Gastrocnemius medialis (tissue), 4 donors: Measurements from ENCODE around the gene OSBP2. TPM values are rescaled to one million over a fixed set of nuclear protein-coding genes. Genes with fewer than 3 reads are reported as not detected.

ENCODE experiments used
- ATAC-seq, 2 donors: fragments of 150-250 bp; one replicate each; pipeline ENCODE4 v1.9.1; 2016
- DNase-seq, 2 donors: peaks; one replicate each; pipeline ENCODE4 v3.0.0-alpha.2; 2019
- H3K27ac ChIP-seq, 4 donors: fragments of 200-600 bp; sonication (generic); 1 replicate in 1 of 4; 2 replicates in 3 of 4; pipeline ENCODE4 v1.5.1; 2016 to 2018; ENCODE audit warnings: mild to moderate bottlenecking in 2 of 4, moderate library complexity in 1 of 4
- H3K27me3 ChIP-seq, 3 donors: fragments of 200-600 bp; sonication (generic) in 2 of 3; 1 replicate in 1 of 3; 2 replicates in 2 of 3; pipeline versions ENCODE4 v1.5.1 to v1.6.0; 2016 to 2019; ENCODE audit warnings: mild to moderate bottlenecking in 1 of 3, moderate library complexity in 1 of 3
- H3K36me3 ChIP-seq, 2 donors: fragments of 200-600 bp; sonication (generic) in 1 of 2; one replicate each; pipeline ENCODE4 v1.5.1; 2017 to 2018
- H3K4me1 ChIP-seq, 2 donors: fragments of 200-600 bp; sonication (generic) in 1 of 2; one replicate each; pipeline ENCODE4 v1.5.1; 2016 to 2017; ENCODE audit warnings: mild to moderate bottlenecking in 2 of 2
- H3K4me3 ChIP-seq, 4 donors: fragments of 200-600 bp; sonication (generic) in 3 of 4; 1 replicate in 1 of 4; 2 replicates in 3 of 4; pipeline ENCODE4 v1.5.1; 2016 to 2019; ENCODE audit warnings: mild to moderate bottlenecking in 2 of 4
- H3K9me3 ChIP-seq, 3 donors: fragments of 200-600 bp; sonication (generic) in 2 of 3; 1 replicate in 1 of 3; 2 replicates in 2 of 3; pipeline ENCODE4 v1.5.1; 2016 to 2019
- POLR2A ChIP-seq, 2 donors: fragments of 450-650 bp; IDR thresholded peaks; one replicate each; pipeline ENCODE4 v1.6.1; 2017; ENCODE audit warnings: antibody characterized with exemption in 2 of 2, mild to moderate bottlenecking in 2 of 2, moderate library complexity in 2 of 2
- in situ Hi-C, 4 donors: fragments of 200-750 bp; cut with MboI; loops; one replicate each; pipeline versions ENCODE4 v1.15.0 to v1.8.0; 2017; ENCODE audit warnings: low sequenced_read_pairs in 4 of 4
- intact Hi-C: fragments of 100-400 bp; cut with DNase I; formaldehyde crosslinking; loops from one replicate; pipeline ENCODE4 v1.15.1; 2023; ENCODE audit warnings: low total_unique reads
- total RNA-seq, 4 donors: library from RNA; depleted of rRNA; stranded (reverse); fragments of >200 nt; gene quantifications; one replicate each; pipeline versions ENCODE4 v1.1.0 to v1.2.3, GENCODE V29; 2016
- TF ChIP-seq, protein P1 (sequence below), 5 experiments: fragments of 450-650 bp in 3 of 5; fragments of 200-600 bp in 2 of 5; sonication (generic) in 2 of 5; IDR thresholded peaks in 4 of 5; conservative IDR thresholded peaks in 1 of 5; 1 replicate in 4 of 5; 2 replicates in 1 of 5; pipeline ENCODE4 v1.5.1; 2016 to 2019; ENCODE audit warnings: antibody characterized with exemption in 5 of 5, mild to moderate bottlenecking in 3 of 5, moderate library complexity in 3 of 5

The OSBP2 gene
- total RNA-seq, 4 donors from 2014 or later = 2.8 to 4.3 (median 3.0) TPM

DNA sequence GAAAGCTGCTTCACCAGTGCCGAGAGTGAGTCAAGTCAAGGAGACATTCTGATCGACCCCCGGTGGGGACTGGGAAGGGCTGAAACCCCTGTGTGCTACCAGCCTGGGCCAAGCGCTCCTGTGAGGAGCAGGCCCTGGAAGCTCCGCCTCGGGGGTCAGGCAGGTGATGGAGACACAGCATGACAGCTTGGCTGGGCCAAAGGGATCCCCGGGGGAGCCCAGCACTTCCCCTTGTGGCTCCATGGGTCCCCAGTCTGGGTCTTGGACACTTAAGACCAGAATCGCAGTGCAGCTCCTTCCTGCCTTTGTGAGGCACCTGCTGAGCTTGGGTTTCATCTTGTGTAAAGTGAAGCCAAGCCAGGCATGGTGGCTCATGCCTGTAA lies 184.7 kb downstream of the OSBP2 start:
- TF ChIP-seq POLR2A (IDR thresholded peaks at IDR 0.05) = no peak
- TF ChIP-seq, protein P1, sequence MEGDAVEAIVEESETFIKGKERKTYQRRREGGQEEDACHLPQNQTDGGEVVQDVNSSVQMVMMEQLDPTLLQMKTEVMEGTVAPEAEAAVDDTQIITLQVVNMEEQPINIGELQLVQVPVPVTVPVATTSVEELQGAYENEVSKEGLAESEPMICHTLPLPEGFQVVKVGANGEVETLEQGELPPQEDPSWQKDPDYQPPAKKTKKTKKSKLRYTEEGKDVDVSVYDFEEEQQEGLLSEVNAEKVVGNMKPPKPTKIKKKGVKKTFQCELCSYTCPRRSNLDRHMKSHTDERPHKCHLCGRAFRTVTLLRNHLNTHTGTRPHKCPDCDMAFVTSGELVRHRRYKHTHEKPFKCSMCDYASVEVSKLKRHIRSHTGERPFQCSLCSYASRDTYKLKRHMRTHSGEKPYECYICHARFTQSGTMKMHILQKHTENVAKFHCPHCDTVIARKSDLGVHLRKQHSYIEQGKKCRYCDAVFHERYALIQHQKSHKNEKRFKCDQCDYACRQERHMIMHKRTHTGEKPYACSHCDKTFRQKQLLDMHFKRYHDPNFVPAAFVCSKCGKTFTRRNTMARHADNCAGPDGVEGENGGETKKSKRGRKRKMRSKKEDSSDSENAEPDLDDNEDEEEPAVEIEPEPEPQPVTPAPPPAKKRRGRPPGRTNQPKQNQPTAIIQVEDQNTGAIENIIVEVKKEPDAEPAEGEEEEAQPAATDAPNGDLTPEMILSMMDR (IDR thresholded peaks at IDR 0.05 in 4 of 5, conservative IDR thresholded peaks at IDR 0.05 in 1 of 5) = no peak
- no peaks in the 10 kb centered on the region for H3K36me3 ChIP-seq
- no peaks in the 10 kb centered on the region for H3K9me3 ChIP-seq
- peaks cover 15 to 17% of the 10 kb centered on the region in 2 donors for H3K4me1 ChIP-seq
- intact Hi-C loops (no loop called here), in situ Hi-C loops (no loop called here)
- no peaks in the 10 kb centered on the region for H3K27me3 ChIP-seq
- no peak overlapping the region for H3K27ac ChIP-seq
- DNase-seq (no peak), ATAC-seq (no peak)
- H3K4me3 ChIP-seq = no peak overlapping the region

DNA sequence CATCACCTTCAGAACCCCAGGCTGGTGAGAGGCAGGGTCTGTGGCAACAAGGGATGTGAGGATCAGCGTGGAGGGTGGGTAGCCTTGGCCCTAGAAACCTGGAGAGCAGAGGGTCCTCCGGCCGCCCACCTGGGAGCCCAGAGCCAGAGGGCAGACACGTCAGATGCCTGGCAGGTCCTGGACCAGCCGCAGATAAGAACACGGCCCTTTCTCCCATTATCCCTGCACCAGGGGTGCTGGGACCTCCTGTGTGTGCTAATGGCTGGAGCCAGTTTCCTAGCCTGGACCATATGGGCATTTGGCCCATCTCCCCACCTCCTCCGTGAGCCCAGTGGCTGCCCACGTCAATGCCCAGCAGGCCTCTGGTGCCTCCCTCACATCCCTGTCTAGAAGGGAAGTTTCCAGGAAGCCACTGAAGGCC lies 185.5 kb downstream of the OSBP2 start:
- Histone ChIP-seq H3K36me3 (no peaks in the 10 kb centered on the region), H3K27ac (no peak overlapping the region), H3K9me3 (no peaks in the 10 kb centered on the region), H3K4me3 (no peak overlapping the region), H3K27me3 (no peaks in the 10 kb centered on the region), H3K4me1 (peaks cover 15 to 17% of the 10 kb centered on the region in 2 donors)
- intact Hi-C loops = no loop called here
- ATAC-seq = no peak
- in situ Hi-C loops = no loop called here
- DNase-seq = no peak
- TF ChIP-seq, protein P1 (IDR thresholded peaks at IDR 0.05 in 4 of 5, conservative IDR thresholded peaks at IDR 0.05 in 1 of 5) = no peak
- no peak for TF ChIP-seq POLR2A (IDR thresholded peaks at IDR 0.05)

DNA sequence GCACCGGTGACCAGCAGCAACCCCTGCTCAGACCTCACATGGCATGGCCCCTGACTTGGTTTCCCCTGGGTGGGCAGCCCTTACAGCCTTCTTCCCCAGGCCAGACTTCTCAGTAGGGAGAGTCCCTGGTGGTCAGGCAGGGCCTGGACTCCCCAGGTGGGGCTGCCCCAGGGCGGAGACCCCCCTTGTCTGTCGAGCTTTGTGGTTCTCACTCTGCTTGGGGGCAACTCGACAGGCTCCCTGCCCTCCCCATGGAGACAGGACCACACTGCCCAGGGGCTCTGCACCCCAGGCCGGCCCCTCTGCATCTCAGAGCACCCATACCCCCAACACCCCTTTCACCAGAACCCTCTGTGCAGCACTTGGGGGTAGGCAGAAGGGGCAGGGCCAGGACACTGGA lies 186.2 kb downstream of the OSBP2 start:
- DNase-seq (no peak), ATAC-seq (no peak)
- Histone ChIP-seq H3K9me3 (no peaks in the 10 kb centered on the region), H3K4me3 (no peak overlapping the region), H3K27me3 (no peaks in the 10 kb centered on the region), H3K4me1 (peaks cover 15 to 17% of the 10 kb centered on the region in 2 donors), H3K27ac (no peak overlapping the region), H3K36me3 (no peaks in the 10 kb centered on the region)
- intact Hi-C loops = no loop called here
- no peak for TF ChIP-seq POLR2A (IDR thresholded peaks at IDR 0.05)
- TF ChIP-seq, protein P1 (IDR thresholded peaks at IDR 0.05 in 4 of 5, conservative IDR thresholded peaks at IDR 0.05 in 1 of 5) = no peak
- in situ Hi-C loops = no loop called here

DNA sequence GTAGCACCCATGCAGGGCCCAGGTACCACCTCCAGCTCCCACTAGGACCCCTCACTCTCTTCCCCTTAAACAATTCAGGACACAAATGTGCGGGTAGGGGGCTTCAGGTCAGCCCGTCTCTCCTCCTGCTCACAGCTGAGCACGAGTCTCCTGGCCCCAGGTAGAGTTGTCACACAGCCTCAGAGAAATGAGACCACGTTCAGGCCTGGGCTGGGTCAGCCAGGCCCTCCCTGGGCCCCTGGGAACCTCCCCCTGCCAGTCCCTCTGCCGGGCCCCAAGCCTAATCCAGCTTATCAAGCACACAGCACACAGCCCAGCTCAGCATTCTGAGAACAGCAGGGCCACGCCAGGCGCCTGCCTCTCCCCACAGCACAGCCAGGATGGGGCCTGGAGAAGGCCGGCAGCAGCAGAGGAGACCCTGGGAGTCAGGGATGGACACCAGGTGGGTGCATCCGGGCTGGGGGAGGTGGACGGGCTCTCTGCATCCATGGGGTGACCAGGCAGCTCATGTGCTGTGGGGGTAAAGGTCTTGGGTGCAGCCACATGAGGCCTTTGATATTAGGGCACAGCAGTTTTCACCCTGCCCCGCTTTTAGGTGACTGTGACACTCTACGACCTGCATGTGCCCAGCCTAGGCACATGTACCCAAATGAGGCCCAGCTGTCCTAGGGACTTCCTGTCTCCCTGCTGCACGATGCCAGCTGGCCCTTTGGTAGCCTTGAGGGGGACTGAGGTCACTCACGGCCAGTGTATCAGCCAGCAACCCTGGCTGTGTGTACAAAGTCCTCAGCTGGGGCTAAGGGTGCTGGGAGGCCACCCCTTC lies 186.9 kb downstream of the OSBP2 start:
- in situ Hi-C loops = no loop called here
- no peak for TF ChIP-seq POLR2A (IDR thresholded peaks at IDR 0.05)
- TF ChIP-seq, protein P1 (IDR thresholded peaks at IDR 0.05 in 4 of 5, conservative IDR thresholded peaks at IDR 0.05 in 1 of 5) = no peak
- Histone ChIP-seq H3K9me3 (no peaks in the 10 kb centered on the region), H3K36me3 (no peaks in the 10 kb centered on the region), H3K27ac (no peak overlapping the region), H3K4me3 (no peak overlapping the region), H3K27me3 (no peaks in the 10 kb centered on the region), H3K4me1 (peaks cover 8 to 11% of the 10 kb centered on the region in 2 donors)
- intact Hi-C loops = no loop called here
- no peak for DNase-seq
- ATAC-seq = no peak
